HCT116 (cell line): ENCODE results near the gene BABAM2. TPM values are rescaled to one million over a fixed set of nuclear protein-coding genes. Genes with fewer than 3 reads are reported as not detected.

Source experiments
- ATAC-seq: fragments of 200-7000 bp; cut with Tn5 transposase; 2 replicates; pipeline ENCODE4 v1.9.1; 2020; ENCODE audit warnings: mild to moderate bottlenecking, moderate library complexity
- BruUV-seq: library from RNA; stranded (reverse); fragments of 400-500 nt; replicated peaks from 2 replicates; lab custom pipeline; 2021; lab: Mats Ljungman, UMichigan
- CTCF ChIA-PET: fragments of 300-600 bp; sonication (Branson Sonifier 250); formaldehyde crosslinking; loops from one replicate; lab custom pipeline; 2021; ENCODE audit warnings: antibody characterized with exemption; lab: Charles Lee
- POLR2A ChIA-PET: fragments of 300-600, 350-600 bp; sonication (Branson Sonifier 250); formaldehyde crosslinking; loops from one replicate; lab custom pipeline; 2021; ENCODE audit warnings: antibody characterized with exemption; lab: Charles Lee
- RAD21 ChIA-PET, 2 experiments: fragments of 300-600 bp; sonication (Branson Sonifier 250); formaldehyde crosslinking; loops; one replicate each; lab custom pipeline; 2023; ENCODE audit warnings: low total read pairs in 2 of 2; ENCODE audit not compliant: uncharacterized antibody in 2 of 2, unreplicated experiment in 2 of 2, low non-redundant PET in 1 of 2; lab: Charles Lee
- DNase-seq: peaks from one replicate; pipeline ENCODE4 v3.0.0-alpha.2; 2010; ENCODE audit warnings: low read depth, low spot score
- H2AFZ ChIP-seq: fragments of 200-600 bp; shearing (Covaris generic), sonication (generic); 2 replicates; pipeline ENCODE4 v1.6.1; 2017; ENCODE audit warnings: low read depth, mixed run types, mixed read lengths, antibody characterized with exemption, low read length; ENCODE audit not compliant: poor library complexity, severe bottlenecking
- H3K27ac ChIP-seq: 2 replicates; pipeline ENCODE4 v1.5.1; 2012; ENCODE audit warnings: low read depth, low read length
- H3K27me3 ChIP-seq: fragments of 200-600 bp; sonication (generic); 2 replicates; pipeline ENCODE4 v1.6.1; 2016; ENCODE audit warnings: mixed run types, low read length, mixed read lengths; ENCODE audit not compliant: insufficient read depth
- H3K36me3 ChIP-seq, 2 experiments: fragments of 200-500 bp in 1 of 2; fragments of 200-600 bp in 1 of 2; sonication (Bioruptor generic) in 1 of 2; sonication (generic) in 1 of 2; 2 replicates each; pipeline versions ENCODE4 v1.5.1 to v1.6.1; 2014 to 2016; ENCODE audit warnings: low read length in 2 of 2, inconsistent platforms in 1 of 2, mixed read lengths in 1 of 2, mixed run types in 1 of 2; ENCODE audit not compliant: insufficient read depth in 2 of 2, control insufficient read depth in 1 of 2
- H3K4me1 ChIP-seq, 2 experiments: fragments of 200-600 bp in 1 of 2; sonication (generic) in 1 of 2; 2 replicates each; pipeline versions ENCODE4 v1.5.1 to v1.6.1; 2012 to 2017; ENCODE audit warnings: low read length in 2 of 2, inconsistent platforms in 1 of 2, mild to moderate bottlenecking in 1 of 2, mixed read lengths in 1 of 2, mixed run types in 1 of 2, moderate library complexity in 1 of 2; ENCODE audit not compliant: insufficient read depth in 2 of 2, control insufficient read depth in 1 of 2
- H3K4me2 ChIP-seq: fragments of 200-600 bp; sonication (generic); 2 replicates; pipeline ENCODE4 v1.6.1; 2017; ENCODE audit warnings: mixed run types, low read length, mixed read lengths
- H3K4me3 ChIP-seq, 2 experiments: fragments of 200-600 bp in 1 of 2; sonication (generic) in 1 of 2; replicated peaks in 1 of 2; 2 replicates each; pipeline ENCODE4 v1.5.1; 2011 to 2016; ENCODE audit warnings: low read length in 2 of 2, control low read depth in 1 of 2, low read depth in 1 of 2, mild to moderate bottlenecking in 1 of 2, mixed read lengths in 1 of 2, mixed run types in 1 of 2
- H3K79me2 ChIP-seq: fragments of 200-600 bp; sonication (generic); 2 replicates; pipeline ENCODE4 v1.6.1; 2017; ENCODE audit warnings: mild to moderate bottlenecking, mixed run types, low read length, moderate library complexity, mixed read lengths; ENCODE audit not compliant: insufficient read depth
- H3K9ac ChIP-seq: fragments of 200-600 bp; sonication (generic); 2 replicates; pipeline ENCODE4 v1.6.1; 2016; ENCODE audit warnings: low read length, mixed read lengths
- H3K9me2 ChIP-seq: fragments of 200-600 bp; sonication (generic), shearing (Covaris generic); 2 replicates; pipeline ENCODE4 v1.6.1; 2017; ENCODE audit warnings: mixed run types, mild to moderate bottlenecking, moderate library complexity; ENCODE audit not compliant: insufficient read depth
- H3K9me3 ChIP-seq, 2 experiments: fragments of 200-500 bp in 1 of 2; fragments of 200-600 bp in 1 of 2; sonication (Bioruptor generic) in 1 of 2; sonication (generic) in 1 of 2; 2 replicates each; pipeline ENCODE4 v1.6.1; 2014 to 2017; ENCODE audit warnings: low read length in 2 of 2, mixed read lengths in 2 of 2, inconsistent platforms in 1 of 2, low read depth in 1 of 2, mild to moderate bottlenecking in 1 of 2, mixed run types in 1 of 2, moderate library complexity in 1 of 2; ENCODE audit not compliant: control insufficient read depth in 1 of 2, insufficient read depth in 1 of 2
- H4K20me1 ChIP-seq: fragments of 200-600 bp; sonication (generic), shearing (Covaris generic); 2 replicates; pipeline ENCODE4 v1.6.1; 2017; ENCODE audit warnings: mixed run types, mild to moderate bottlenecking, moderate library complexity; ENCODE audit not compliant: insufficient read depth
- ATF3 ChIP-seq: IDR thresholded peaks from 2 replicates; pipeline ENCODE4 v1.6.1; 2012
- CEBPB ChIP-seq: IDR thresholded peaks from 2 replicates; pipeline ENCODE4 v1.6.1; 2012; ENCODE audit warnings: low read depth
- JUND ChIP-seq: IDR thresholded peaks from 2 replicates; pipeline ENCODE4 v1.6.1; 2012
- POLR2A ChIP-seq: IDR thresholded peaks from 2 replicates; pipeline ENCODE4 v1.7.0; 2011; ENCODE audit warnings: borderline replicate concordance; ENCODE audit not compliant: insufficient read depth, insufficient read length; ENCODE audit errors: extremely low read depth
- REST ChIP-seq: IDR thresholded peaks from 2 replicates; pipeline ENCODE4 v1.6.1; 2012; ENCODE audit warnings: low read depth
- ZBTB33 ChIP-seq: IDR thresholded peaks from 2 replicates; pipeline ENCODE4 v1.6.1; 2011; ENCODE audit warnings: mild to moderate bottlenecking, low read length, moderate library complexity; ENCODE audit not compliant: insufficient replicate concordance; ENCODE audit errors: extremely low read depth
- ZFX ChIP-seq: fragments of 450-650 bp; IDR thresholded peaks from 2 replicates; pipeline ENCODE4 v1.6.1; 2017
- intact Hi-C: fragments of 100-400 bp; cut with micrococcal nuclease; formaldehyde crosslinking; loops from 2 replicates; pipeline ENCODE4 v1.10.0; 2022
- total RNA-seq: library from RNA; stranded (reverse); gene quantifications from one replicate; pipeline ENCODE4 v1.2.1, GENCODE V29; 2021; ENCODE audit not compliant: unreplicated experiment
- TF ChIP-seq, protein P1 (sequence below): IDR thresholded peaks from 2 replicates; pipeline ENCODE4 v1.6.1; 2012

BABAM2 gene
- total RNA-seq, 1 experiment from 2014 or later, result 23.8 TPM

GRCh38 chr2:28373854-28374253, 483.3 kb downstream of the BABAM2 start:
- BruUV-seq, result no TSS peak
- ATAC-seq, result no peak
- H3K9ac ChIP-seq, result no peak overlapping the region
- H3K27me3 ChIP-seq, result no peaks in the 10 kb centered on the region
- TF ChIP-seq, protein P1, sequence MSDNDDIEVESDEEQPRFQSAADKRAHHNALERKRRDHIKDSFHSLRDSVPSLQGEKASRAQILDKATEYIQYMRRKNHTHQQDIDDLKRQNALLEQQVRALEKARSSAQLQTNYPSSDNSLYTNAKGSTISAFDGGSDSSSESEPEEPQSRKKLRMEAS, result no peak
- TF ChIP-seq CEBPB (no peak), JUND (no peak), ZFX (no peak), REST (no peak), POLR2A (no peak)
- intact Hi-C loops, result no loop called here
- H3K4me3 ChIP-seq, result no peak overlapping the region
- ChIA-PET POLR2A (no interaction called here), CTCF (no interaction called here), RAD21 (no interaction called here)
- H3K27ac ChIP-seq, result no peak overlapping the region
- H3K9me2 ChIP-seq, result no peaks in the 10 kb centered on the region
- H4K20me1 ChIP-seq, result no peaks in the 10 kb centered on the region
- H3K36me3 ChIP-seq, result no peaks in the 10 kb centered on the region
- DNase-seq, result no peak
- H3K4me1 ChIP-seq, result peaks cover 7 to 20% of the 10 kb centered on the region in 2 experiments; a peak in 2 of 4 replicates
- H3K4me2 ChIP-seq, result no peak overlapping the region
- no peak overlapping the region for H2AFZ ChIP-seq
- H3K9me3 ChIP-seq, result no peaks in the 10 kb centered on the region
- no peaks in the 10 kb centered on the region for H3K79me2 ChIP-seq

- TF ChIP-seq ATF3 (no peak), ZBTB33 (no peak)
- no peaks in the 10 kb centered on the region for H3K9me2 ChIP-seq
- H3K4me3 ChIP-seq, result no peak overlapping the region
- no peaks in the 10 kb centered on the region for H3K27me3 ChIP-seq
- ChIA-PET CTCF (no interaction called here), POLR2A (no interaction called here), RAD21 (no interaction called here)
- H3K4me1 ChIP-seq, result peaks cover 7 to 20% of the 10 kb centered on the region in 2 experiments; a peak in 2 of 4 replicates
- no peaks in the 10 kb centered on the region for H3K9me3 ChIP-seq
- H4K20me1 ChIP-seq, result no peaks in the 10 kb centered on the region
- ATAC-seq (no peak), DNase-seq (no peak)
- no TSS peak for BruUV-seq
- intact Hi-C loops, result no loop called here
- H3K79me2 ChIP-seq, result no peaks in the 10 kb centered on the region
- H3K27ac ChIP-seq, result no peak overlapping the region
- H2AFZ ChIP-seq, result no peak overlapping the region
- H3K36me3 ChIP-seq, result no peaks in the 10 kb centered on the region
- H3K4me2 ChIP-seq, result no peak overlapping the region
- no peak overlapping the region for H3K9ac ChIP-seq
Observed at GRCh38 chr2:28374331-28374730, 483.8 kb downstream of the BABAM2 start.
